22Rv1 (cell line): ENCODE measurements around the gene UXT.
A peak's percentile ranks its signal among the peaks of the same experiment; 100 is the strongest.

ENCODE experiments used
- H3K27ac ChIP-seq: fragments of 450-650 bp; 2 replicates; pipeline ENCODE4 v1.5.1; 2017
- ZFX ChIP-seq: fragments of 450-650 bp; IDR thresholded peaks from 2 replicates; pipeline ENCODE4 v1.6.1; 2017; ENCODE audit warnings: antibody characterized with exemption, borderline replicate concordance
- TF ChIP-seq, protein P1 (sequence below): fragments of 450-650 bp; IDR thresholded peaks from 2 replicates; pipeline ENCODE4 v1.5.1; 2017; ENCODE audit warnings: mild to moderate bottlenecking

Gene UXT

DNA sequence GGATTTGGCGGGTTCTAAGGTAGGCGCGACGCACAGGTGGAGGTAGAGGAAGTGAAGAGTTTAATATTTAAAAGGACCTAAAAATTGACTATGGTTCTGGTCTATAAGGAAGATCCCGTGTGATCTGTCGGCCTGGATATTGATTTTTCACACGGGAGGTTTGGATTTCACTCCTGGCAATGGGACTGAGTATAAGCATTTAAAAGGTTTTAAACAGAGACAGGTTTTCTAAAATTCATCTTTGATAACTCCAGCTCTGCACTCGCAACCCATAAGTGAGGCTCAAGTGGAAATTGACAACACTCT lies 394 bp upstream of the UXT start:
- TF ChIP-seq ZFX: no peak
- TF ChIP-seq, protein P1, sequence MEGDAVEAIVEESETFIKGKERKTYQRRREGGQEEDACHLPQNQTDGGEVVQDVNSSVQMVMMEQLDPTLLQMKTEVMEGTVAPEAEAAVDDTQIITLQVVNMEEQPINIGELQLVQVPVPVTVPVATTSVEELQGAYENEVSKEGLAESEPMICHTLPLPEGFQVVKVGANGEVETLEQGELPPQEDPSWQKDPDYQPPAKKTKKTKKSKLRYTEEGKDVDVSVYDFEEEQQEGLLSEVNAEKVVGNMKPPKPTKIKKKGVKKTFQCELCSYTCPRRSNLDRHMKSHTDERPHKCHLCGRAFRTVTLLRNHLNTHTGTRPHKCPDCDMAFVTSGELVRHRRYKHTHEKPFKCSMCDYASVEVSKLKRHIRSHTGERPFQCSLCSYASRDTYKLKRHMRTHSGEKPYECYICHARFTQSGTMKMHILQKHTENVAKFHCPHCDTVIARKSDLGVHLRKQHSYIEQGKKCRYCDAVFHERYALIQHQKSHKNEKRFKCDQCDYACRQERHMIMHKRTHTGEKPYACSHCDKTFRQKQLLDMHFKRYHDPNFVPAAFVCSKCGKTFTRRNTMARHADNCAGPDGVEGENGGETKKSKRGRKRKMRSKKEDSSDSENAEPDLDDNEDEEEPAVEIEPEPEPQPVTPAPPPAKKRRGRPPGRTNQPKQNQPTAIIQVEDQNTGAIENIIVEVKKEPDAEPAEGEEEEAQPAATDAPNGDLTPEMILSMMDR: no peak
- H3K27ac ChIP-seq: peak overlapping the region; percentile 88

DNA sequence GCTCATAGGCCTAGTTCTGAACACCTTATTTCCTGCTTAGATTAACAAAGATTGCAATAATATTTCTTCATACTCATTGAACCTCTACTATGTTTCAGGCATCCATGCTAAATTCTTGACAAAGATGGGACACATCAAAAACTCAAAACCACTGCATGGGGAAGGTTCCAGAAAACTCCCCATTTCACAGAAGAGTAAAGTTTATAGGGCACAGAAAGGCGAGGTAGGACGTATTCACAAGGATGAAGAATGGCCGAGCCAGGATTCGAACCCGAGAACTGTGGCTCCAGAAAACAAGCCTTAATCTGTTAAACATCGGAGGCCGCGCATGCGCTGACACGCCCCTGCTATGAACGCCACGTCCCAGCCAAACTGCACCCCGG lies 688 bp downstream of the UXT start:
- TF ChIP-seq ZFX: no peak
- TF ChIP-seq, protein P1: no peak
- peak overlapping the region; percentile 88 for H3K27ac ChIP-seq

DNA sequence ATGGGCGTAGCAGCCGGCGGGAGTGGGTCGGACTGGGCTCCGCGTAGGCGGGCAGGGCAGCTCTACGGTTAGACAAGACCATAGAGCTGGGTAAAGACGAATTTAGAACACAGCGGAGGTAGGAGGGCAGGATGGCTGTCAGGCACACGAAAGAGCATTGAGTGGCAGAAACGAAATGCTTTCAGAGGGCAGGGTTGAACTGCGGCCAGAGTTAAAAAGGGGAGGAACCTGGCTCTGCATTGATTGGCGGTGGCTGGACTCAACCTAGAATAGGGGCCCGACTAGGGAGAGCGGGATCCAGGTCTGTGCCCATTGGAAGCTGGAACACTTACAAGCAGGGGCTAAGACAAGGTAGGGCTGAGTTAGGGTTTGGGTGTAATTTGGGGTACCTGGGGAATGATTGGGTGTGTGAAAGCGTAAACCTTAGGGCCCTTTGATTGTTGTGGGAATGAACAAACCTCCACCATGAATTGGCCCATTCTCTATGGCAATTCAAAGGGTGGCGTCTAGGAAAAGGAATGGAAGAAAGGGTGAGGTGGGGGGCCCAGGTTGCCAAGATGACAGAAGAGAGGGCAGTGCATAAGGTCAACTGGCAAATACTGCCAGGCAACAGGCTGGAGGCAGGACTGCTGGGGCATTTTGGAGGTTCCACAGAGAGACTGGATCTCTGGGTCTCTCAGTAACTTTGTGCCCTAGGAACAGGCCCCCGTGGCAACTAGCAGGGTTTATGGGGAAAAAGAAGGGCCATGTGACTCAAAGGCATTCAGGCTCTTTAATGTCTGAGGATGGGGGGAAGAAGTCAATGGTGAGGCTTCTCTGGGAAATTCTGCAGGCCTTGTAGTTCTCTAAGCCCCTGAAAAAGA lies 7.7 kb downstream of the UXT start:
- H3K27ac ChIP-seq: peak overlapping the region; percentile 76
- TF ChIP-seq ZFX: no peak
- TF ChIP-seq, protein P1: no peak

DNA sequence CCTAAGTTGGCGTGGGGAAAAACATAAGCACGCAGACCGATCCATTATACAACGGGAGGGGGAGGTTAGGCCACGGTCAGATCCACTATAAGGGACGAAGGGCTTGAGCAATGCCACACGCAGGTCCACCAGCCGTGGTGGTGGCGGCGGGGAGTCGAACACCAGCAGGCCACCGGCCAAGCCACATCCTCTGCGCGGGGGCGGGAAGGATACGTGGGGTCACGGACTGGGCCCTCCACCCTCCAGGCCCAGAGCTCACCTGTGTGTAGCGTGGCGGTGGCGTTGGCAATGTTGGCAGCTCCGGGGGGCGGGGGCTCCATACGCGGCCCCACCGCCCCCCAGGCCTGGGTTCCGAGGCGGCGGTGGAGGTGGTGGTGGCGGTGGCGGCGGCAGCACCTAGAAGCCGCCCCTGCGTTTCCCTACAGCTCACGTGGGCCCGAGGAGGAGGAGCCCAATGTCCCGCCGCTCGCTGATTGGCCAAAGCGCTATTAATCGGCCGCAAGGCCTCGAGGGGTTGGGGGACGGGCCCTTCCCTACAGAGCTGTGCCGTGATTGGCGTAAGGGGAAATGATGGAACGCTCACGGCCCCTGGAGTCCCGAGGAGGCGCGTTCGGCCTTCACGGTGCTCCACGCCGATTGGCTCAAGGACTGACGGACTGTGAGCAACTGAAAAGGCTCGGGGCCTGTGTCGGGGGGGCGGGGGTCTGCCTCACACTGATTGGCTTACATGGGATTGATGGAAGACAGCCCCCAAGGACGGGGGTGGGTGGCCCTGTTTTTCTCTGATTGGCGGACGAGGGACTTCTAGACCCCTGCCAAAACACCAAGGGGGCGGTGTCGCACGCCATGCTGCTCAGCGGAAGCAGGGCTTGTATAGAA lies 8.6 kb downstream of the UXT start, which contains the start of gene ELK1:
Gene ELK1, minus strand, starts transcription at position 400 of the 879 bp plus-strand sequence. CDS start 9,122 bp downstream, outside the sequence.
- H3K27ac ChIP-seq: peak within 1 kb of the TSS; percentile 76
- TF ChIP-seq ZFX: no peak
- TF ChIP-seq, protein P1: no peak

DNA sequence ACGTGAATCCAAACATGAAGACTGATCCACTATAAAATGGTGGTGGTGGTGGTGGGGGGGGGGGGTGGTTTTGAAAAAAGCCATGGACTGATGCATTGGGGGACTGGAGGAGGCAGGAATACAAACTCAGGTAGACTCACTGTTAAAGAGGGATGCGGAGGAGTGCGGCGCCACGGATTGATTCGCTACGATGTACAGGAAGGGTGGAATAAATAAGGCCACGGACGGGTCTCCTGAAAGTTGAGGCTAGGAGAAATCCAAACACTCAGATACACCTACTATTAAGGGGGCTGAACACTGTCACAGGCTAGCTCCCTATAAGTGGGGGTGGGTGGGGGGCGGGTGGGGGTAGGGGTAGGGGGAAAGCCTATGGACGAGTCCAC lies 9.2 kb downstream of the UXT start:
- no peak for TF ChIP-seq ZFX
- TF ChIP-seq, protein P1: no peak
- H3K27ac ChIP-seq: peak overlapping the region; percentile 76

DNA sequence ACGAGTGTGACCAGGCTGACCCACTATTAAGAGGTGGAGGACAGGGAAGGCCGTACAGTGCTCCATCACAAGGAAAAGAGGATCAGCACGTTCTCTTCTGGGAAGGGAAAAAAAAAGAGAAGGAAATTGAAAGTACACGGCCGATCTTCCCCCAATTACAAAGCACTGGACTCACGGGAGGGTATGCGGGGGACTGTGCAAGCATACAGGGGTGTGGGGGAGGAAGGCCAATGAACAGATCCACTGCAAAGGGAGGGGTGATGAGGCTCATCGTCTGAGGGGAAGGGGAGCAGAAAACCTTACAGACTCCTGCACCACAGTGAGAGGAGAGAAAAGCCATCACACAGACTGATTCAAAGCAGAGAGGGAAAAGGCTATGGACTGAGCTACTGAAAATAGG lies 9.7 kb downstream of the UXT start:
- peak overlapping the region; percentile 76; the same call in 1 of the 2 replicates for H3K27ac ChIP-seq
- TF ChIP-seq, protein P1: no peak
- no peak for TF ChIP-seq ZFX
